Large intestine (tissue), 3 donors: Measurements from ENCODE around the gene WFDC6. TPM values are rescaled to one million over a fixed set of nuclear protein-coding genes. Genes with fewer than 3 reads are reported as not detected.

Experiments used
- DNase-seq, 2 donors: peaks; one replicate each; pipeline versions ENCODE4 v3.0.0 to v3.0.0-alpha.2; 2013
- H3K27ac ChIP-seq: one replicate; pipeline ENCODE4 v1.5.1; 2013; ENCODE audit warnings: low read length
- H3K27me3 ChIP-seq: 2 replicates; pipeline ENCODE4 v1.6.1; 2013; ENCODE audit warnings: low read length; ENCODE audit not compliant: control insufficient read depth, insufficient read depth
- H3K36me3 ChIP-seq: 2 replicates; pipeline ENCODE4 v1.6.1; 2013; ENCODE audit warnings: low read length; ENCODE audit not compliant: control insufficient read depth, insufficient read depth
- H3K4me1 ChIP-seq: one replicate; pipeline ENCODE4 v1.6.1; 2013; ENCODE audit warnings: low read length; ENCODE audit not compliant: control insufficient read depth, insufficient read depth
- H3K4me3 ChIP-seq: one replicate; pipeline ENCODE4 v1.5.1; 2013; ENCODE audit warnings: low read length
- H3K9me3 ChIP-seq: one replicate; pipeline ENCODE4 v1.6.1; 2013; ENCODE audit warnings: mild to moderate bottlenecking, low read depth, low read length, moderate library complexity; ENCODE audit not compliant: control insufficient read depth
- WGBS: methylation state at CpG from one replicate; pipeline ENCODE4 v1.1.5; 2013; ENCODE audit warnings: low lambda C conversion rate; ENCODE audit not compliant: insufficient coverage; 5-methylcytosine and 5-hydroxymethylcytosine counted together
- polyA plus RNA-seq: library from polyadenylated mRNA; unstranded; fragments of 120-200 nt; gene quantifications from one replicate; pipeline ENCODE4 v1.2.1, GENCODE V29; 2013

WFDC6 gene
- polyA plus RNA-seq, 1 donor, result not detected

- Histone ChIP-seq H3K27ac (no peak overlapping the region), H3K4me3 (no peak overlapping the region), H3K36me3 (no peaks in the 10 kb centered on the region), H3K27me3 (peaks cover 7% of the 10 kb centered on the region), H3K9me3 (no peaks in the 10 kb centered on the region), H3K4me1 (no peaks in the 10 kb centered on the region)
- DNase-seq, result no peak
- no CpG with 5 or more reads among the region's 1 CpG for WGBS
These were observed 15.5 kb downstream of the WFDC6 start for GRCh38 chr20:45523821-45524220.

GRCh38 chr20:45518282-45518681 lies 21.0 kb downstream of the WFDC6 start:
- H3K36me3 ChIP-seq, result no peaks in the 10 kb centered on the region
- no peaks in the 10 kb centered on the region for H3K4me1 ChIP-seq
- peaks cover 5% of the 10 kb centered on the region for H3K27me3 ChIP-seq
- WGBS, result 80% methylated on average over 1 of the region's 2 CpGs
- DNase-seq, result no peak
- H3K4me3 ChIP-seq, result no peak overlapping the region
- H3K27ac ChIP-seq, result no peak overlapping the region
- H3K9me3 ChIP-seq, result no peaks in the 10 kb centered on the region

- Histone ChIP-seq H3K4me3 (no peak within 1 kb of the TSS), H3K36me3 (no peaks in the 10 kb centered on the region), H3K4me1 (no peaks in the 10 kb centered on the region), H3K27me3 (peaks cover 11% of the 10 kb centered on the region), H3K27ac (no peak within 1 kb of the TSS), H3K9me3 (no peaks in the 10 kb centered on the region)
- no peak for DNase-seq
- no CpG with 5 or more reads among the region's 5 CpGs for WGBS
These were observed 24.0 kb downstream of the WFDC6 start, which contains the start of gene SPINT3 for GRCh38 chr20:45515147-45515913. Gene SPINT3 (minus strand): TSS chr20:45515622. CDS start chr20:45515608, 14 bp downstream.

GRCh38 chr20:45510242-45510862 lies 28.9 kb downstream of the WFDC6 start:
- Histone ChIP-seq H3K9me3 (no peaks in the 10 kb centered on the region), H3K4me1 (no peaks in the 10 kb centered on the region), H3K36me3 (no peaks in the 10 kb centered on the region), H3K27me3 (peaks cover 11% of the 10 kb centered on the region), H3K4me3 (no peak overlapping the region), H3K27ac (no peak overlapping the region)
- no peak for DNase-seq
- WGBS, result no CpG with 5 or more reads among the region's 5 CpGs

GRCh38 chr20:45509091-45509490 lies 30.2 kb downstream of the WFDC6 start:
- no peak for DNase-seq
- no peak overlapping the region for H3K27ac ChIP-seq
- H3K36me3 ChIP-seq, result no peaks in the 10 kb centered on the region
- H3K9me3 ChIP-seq, result no peaks in the 10 kb centered on the region
- no peaks in the 10 kb centered on the region for H3K4me1 ChIP-seq
- H3K4me3 ChIP-seq, result no peak overlapping the region
- peaks cover 11% of the 10 kb centered on the region for H3K27me3 ChIP-seq
- no CpG with 5 or more reads among the region's 4 CpGs for WGBS

- H3K36me3 ChIP-seq, result no peaks in the 10 kb centered on the region
- WGBS, result no CpG with 5 or more reads among the region's 7 CpGs
- no peak overlapping the region for H3K27ac ChIP-seq
- no peaks in the 10 kb centered on the region for H3K4me1 ChIP-seq
- H3K27me3 ChIP-seq, result peaks cover 6% of the 10 kb centered on the region
- no peak overlapping the region for H3K4me3 ChIP-seq
- DNase-seq, result peak; percentile 3 to 9
- no peaks in the 10 kb centered on the region for H3K9me3 ChIP-seq
These were observed 31.0 kb downstream of the WFDC6 start for GRCh38 chr20:45508068-45508886.

- no CpG with 5 or more reads among the region's 5 CpGs for WGBS
- Histone ChIP-seq H3K9me3 (no peaks in the 10 kb centered on the region), H3K4me1 (no peaks in the 10 kb centered on the region), H3K27ac (no peak overlapping the region), H3K27me3 (peaks cover 2% of the 10 kb centered on the region), H3K4me3 (no peak overlapping the region), H3K36me3 (no peaks in the 10 kb centered on the region)
- no peak for DNase-seq
These were observed 32.1 kb downstream of the WFDC6 start for GRCh38 chr20:45507011-45507820.

- Histone ChIP-seq H3K27me3 (peaks cover 2% of the 10 kb centered on the region), H3K9me3 (no peaks in the 10 kb centered on the region), H3K36me3 (no peaks in the 10 kb centered on the region), H3K4me3 (no peak overlapping the region), H3K4me1 (no peaks in the 10 kb centered on the region), H3K27ac (no peak overlapping the region)
- no CpG with 5 or more reads among the region's 2 CpGs for WGBS
- peak; percentile 2 to 22 for DNase-seq
These were observed 32.9 kb downstream of the WFDC6 start for GRCh38 chr20:45506398-45506797.

GRCh38 chr20:45503403-45503802 lies 35.9 kb downstream of the WFDC6 start:
- H3K4me1 ChIP-seq, result no peaks in the 10 kb centered on the region
- no peak overlapping the region for H3K27ac ChIP-seq
- H3K36me3 ChIP-seq, result no peaks in the 10 kb centered on the region
- H3K4me3 ChIP-seq, result no peak overlapping the region
- 80% methylated on average over 1 of the region's 2 CpGs for WGBS
- H3K9me3 ChIP-seq, result no peaks in the 10 kb centered on the region
- no peaks in the 10 kb centered on the region for H3K27me3 ChIP-seq
- no peak for DNase-seq

GRCh38 chr20:45502561-45502960 lies 36.7 kb downstream of the WFDC6 start:
- Histone ChIP-seq H3K4me3 (no peak overlapping the region), H3K9me3 (no peaks in the 10 kb centered on the region), H3K27ac (no peak overlapping the region), H3K36me3 (no peaks in the 10 kb centered on the region), H3K27me3 (no peaks in the 10 kb centered on the region), H3K4me1 (no peaks in the 10 kb centered on the region)
- WGBS, result no CpG with 5 or more reads among the region's 1 CpG
- DNase-seq, result no peak
